Skeletal muscle tissue (tissue), 4 donors: ENCODE measurements around the gene CYREN. TPM values are rescaled to one million over a fixed set of nuclear protein-coding genes. Genes with fewer than 3 reads are reported as not detected.

Experiments
- H3K27ac ChIP-seq: one replicate; pipeline ENCODE4 v1.7.0; 2013; ENCODE audit warnings: mild to moderate bottlenecking, low read depth, low read length, inconsistent platforms
- H3K27me3 ChIP-seq, 3 donors: one replicate each; pipeline ENCODE4 v1.7.0; 2013; ENCODE audit warnings: low read length in 3 of 3; ENCODE audit not compliant: control insufficient read depth in 3 of 3, insufficient read depth in 3 of 3
- H3K36me3 ChIP-seq, 3 donors: one replicate each; pipeline ENCODE4 v1.7.0; 2013; ENCODE audit warnings: low read length in 3 of 3; ENCODE audit not compliant: control insufficient read depth in 3 of 3, insufficient read depth in 3 of 3
- H3K4me1 ChIP-seq, 3 donors: one replicate each; pipeline ENCODE4 v1.7.0; 2013; ENCODE audit warnings: low read length in 3 of 3, mild to moderate bottlenecking in 3 of 3; ENCODE audit not compliant: control insufficient read depth in 3 of 3, insufficient read depth in 3 of 3
- H3K4me3 ChIP-seq, 3 donors: one replicate each; pipeline ENCODE4 v1.7.0; 2013; ENCODE audit warnings: low read length in 3 of 3
- H3K9ac ChIP-seq, 3 donors: one replicate each; pipeline ENCODE4 v1.7.0; 2013; ENCODE audit warnings: low read length in 3 of 3, mild to moderate bottlenecking in 3 of 3, moderate library complexity in 2 of 3, low read depth in 1 of 3
- H3K9me3 ChIP-seq, 3 donors: one replicate each; pipeline ENCODE4 v1.7.0; 2013; ENCODE audit warnings: low read length in 3 of 3; ENCODE audit not compliant: control insufficient read depth in 3 of 3
- total RNA-seq: library from RNA; depleted of rRNA; stranded (reverse); fragments of >200 nt; gene quantifications from one replicate; pipeline ENCODE4 v1.2.3, GENCODE V29; 2014
- donor health status: Osteomylitis.

The CYREN gene
- total RNA-seq, 1 donor from 2014 or later = 20.4 TPM

DNA sequence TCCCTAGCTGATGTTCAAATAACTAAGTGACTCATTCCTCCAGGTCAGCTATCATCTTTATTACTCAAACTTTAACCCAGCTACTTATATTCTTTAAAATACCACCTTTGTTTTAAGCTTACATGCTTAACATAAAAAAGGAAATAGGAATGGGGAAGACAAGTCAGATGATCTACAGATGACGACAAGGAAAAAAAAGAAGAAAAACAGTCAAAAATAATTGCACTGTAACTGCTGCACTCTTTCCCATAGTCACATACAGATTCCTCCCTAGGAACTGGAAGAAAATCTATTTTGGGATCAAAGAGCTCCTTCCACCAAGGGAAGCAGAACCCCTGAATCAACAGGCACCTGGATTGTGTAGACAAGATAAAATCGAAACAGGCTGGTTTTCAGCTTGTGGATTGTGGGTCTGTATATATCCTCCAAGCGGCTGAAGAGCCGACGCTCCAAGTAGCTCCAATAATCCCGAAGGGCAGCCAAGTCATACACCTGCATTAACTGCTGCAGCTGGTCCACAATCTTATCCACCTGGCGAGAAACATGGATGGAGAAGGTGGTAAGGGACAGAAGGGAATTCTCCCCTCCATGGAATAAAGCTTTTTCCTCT lies 38.8 kb upstream of the CYREN start:
- Histone ChIP-seq H3K9me3 (no peaks in the 10 kb centered on the region), H3K4me3 (peak overlapping the region in 1 of 3 donors; percentile 19), H3K27me3 (no peaks in the 10 kb centered on the region), H3K4me1 (peaks cover 18 to 21% (median 19%) of the 10 kb centered on the region in 3 donors), H3K36me3 (peaks cover 10 to 27% (median 14%) of the 10 kb centered on the region in 3 donors), H3K9ac (no peak overlapping the region), H3K27ac (peak overlapping the region; percentile 4)

- no peaks in the 10 kb centered on the region for H3K9me3 ChIP-seq
- peaks cover 18 to 21% (median 19%) of the 10 kb centered on the region in 3 donors for H3K4me1 ChIP-seq
- peaks cover 18 to 37% (median 23%) of the 10 kb centered on the region in 3 donors for H3K36me3 ChIP-seq
- no peak overlapping the region for H3K4me3 ChIP-seq
- H3K27me3 ChIP-seq = no peaks in the 10 kb centered on the region
- peak overlapping the region in 1 of 3 donors; percentile 24 for H3K9ac ChIP-seq
- H3K27ac ChIP-seq = peak overlapping the region; percentile 28
Observed at GRCh38 chr7:135208102-135208793, 37.7 kb upstream of the CYREN start.

DNA sequence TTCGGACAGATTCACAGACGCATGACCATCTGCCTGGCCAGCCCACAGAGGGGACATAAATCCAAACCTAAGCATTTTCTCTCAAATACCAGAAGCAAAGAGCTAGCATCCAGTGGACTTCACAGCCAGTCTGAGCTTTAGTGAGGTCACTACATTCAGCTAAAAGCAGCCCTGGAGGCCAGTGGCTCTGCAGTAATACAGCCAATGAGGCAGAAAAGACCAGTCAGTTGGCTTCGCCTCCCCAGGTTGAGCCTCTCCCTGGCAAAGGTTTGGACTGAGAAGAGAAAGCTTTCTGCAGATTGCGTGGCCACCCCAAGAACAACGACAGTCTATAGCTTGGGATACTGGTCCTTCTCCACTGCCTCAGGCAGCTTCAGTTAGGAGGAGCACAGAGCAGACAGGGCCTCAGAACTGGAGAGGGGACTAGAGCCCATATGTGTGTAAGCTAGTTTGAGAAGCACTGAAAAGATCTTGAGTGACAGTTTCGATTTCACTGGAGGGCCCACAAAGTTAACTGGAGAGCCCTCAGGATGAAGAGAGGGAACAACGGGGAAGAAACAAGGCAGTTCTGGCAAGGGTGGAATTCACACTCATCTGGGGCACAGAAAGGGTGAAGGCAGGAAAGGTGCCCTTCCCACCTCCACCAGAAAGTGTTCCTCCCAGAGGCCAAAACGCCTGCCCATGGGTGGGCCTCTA lies 37.0 kb upstream of the CYREN start:
- no peak overlapping the region for H3K4me3 ChIP-seq
- H3K4me1 ChIP-seq = peaks cover 18 to 21% (median 19%) of the 10 kb centered on the region in 3 donors
- peaks cover 23 to 42% (median 30%) of the 10 kb centered on the region in 3 donors for H3K36me3 ChIP-seq
- no peaks in the 10 kb centered on the region for H3K27me3 ChIP-seq
- H3K9me3 ChIP-seq = no peaks in the 10 kb centered on the region
- H3K27ac ChIP-seq = no peak overlapping the region
- no peak overlapping the region for H3K9ac ChIP-seq

GRCh38 chr7:135206941-135207391 lies 36.5 kb upstream of the CYREN start:
- H3K9ac ChIP-seq = no peak overlapping the region
- H3K27me3 ChIP-seq = no peaks in the 10 kb centered on the region
- peaks cover 18 to 21% (median 19%) of the 10 kb centered on the region in 3 donors for H3K4me1 ChIP-seq
- no peak overlapping the region for H3K4me3 ChIP-seq
- peaks cover 23 to 47% (median 36%) of the 10 kb centered on the region in 3 donors for H3K36me3 ChIP-seq
- H3K27ac ChIP-seq = no peak overlapping the region
- no peaks in the 10 kb centered on the region for H3K9me3 ChIP-seq

- Histone ChIP-seq H3K27ac (no peak overlapping the region), H3K4me3 (no peak overlapping the region), H3K4me1 (peaks cover 16 to 20% (median 18%) of the 10 kb centered on the region in 3 donors), H3K27me3 (no peaks in the 10 kb centered on the region), H3K9me3 (no peaks in the 10 kb centered on the region), H3K9ac (no peak overlapping the region), H3K36me3 (peaks cover 23 to 52% (median 43%) of the 10 kb centered on the region in 3 donors)
Observed at GRCh38 chr7:135205850-135206249, 35.3 kb upstream of the CYREN start.

GRCh38 chr7:135204876-135205275 lies 34.4 kb upstream of the CYREN start:
- H3K9ac ChIP-seq = no peak overlapping the region
- peaks cover 14 to 16% (median 14%) of the 10 kb centered on the region in 3 donors for H3K4me1 ChIP-seq
- no peaks in the 10 kb centered on the region for H3K9me3 ChIP-seq
- H3K27ac ChIP-seq = no peak overlapping the region
- no peak overlapping the region for H3K4me3 ChIP-seq
- H3K36me3 ChIP-seq = peaks cover 23 to 58% (median 43%) of the 10 kb centered on the region in 3 donors
- no peaks in the 10 kb centered on the region for H3K27me3 ChIP-seq

GRCh38 chr7:135204341-135204749 lies 33.8 kb upstream of the CYREN start:
- Histone ChIP-seq H3K4me3 (no peak overlapping the region), H3K27me3 (no peaks in the 10 kb centered on the region), H3K36me3 (peaks cover 28 to 63% (median 48%) of the 10 kb centered on the region in 3 donors), H3K27ac (no peak overlapping the region), H3K4me1 (peaks cover 11 to 14% (median 14%) of the 10 kb centered on the region in 3 donors), H3K9me3 (no peaks in the 10 kb centered on the region), H3K9ac (no peak overlapping the region)

GRCh38 chr7:135201350-135201749 lies 30.8 kb upstream of the CYREN start:
- Histone ChIP-seq H3K9me3 (no peaks in the 10 kb centered on the region), H3K9ac (no peak overlapping the region), H3K27me3 (no peaks in the 10 kb centered on the region), H3K4me3 (no peak overlapping the region), H3K27ac (no peak overlapping the region), H3K36me3 (peaks cover 40 to 77% (median 64%) of the 10 kb centered on the region in 3 donors), H3K4me1 (peaks cover 0 to 6% (median 5%) of the 10 kb centered on the region in 3 donors)

DNA sequence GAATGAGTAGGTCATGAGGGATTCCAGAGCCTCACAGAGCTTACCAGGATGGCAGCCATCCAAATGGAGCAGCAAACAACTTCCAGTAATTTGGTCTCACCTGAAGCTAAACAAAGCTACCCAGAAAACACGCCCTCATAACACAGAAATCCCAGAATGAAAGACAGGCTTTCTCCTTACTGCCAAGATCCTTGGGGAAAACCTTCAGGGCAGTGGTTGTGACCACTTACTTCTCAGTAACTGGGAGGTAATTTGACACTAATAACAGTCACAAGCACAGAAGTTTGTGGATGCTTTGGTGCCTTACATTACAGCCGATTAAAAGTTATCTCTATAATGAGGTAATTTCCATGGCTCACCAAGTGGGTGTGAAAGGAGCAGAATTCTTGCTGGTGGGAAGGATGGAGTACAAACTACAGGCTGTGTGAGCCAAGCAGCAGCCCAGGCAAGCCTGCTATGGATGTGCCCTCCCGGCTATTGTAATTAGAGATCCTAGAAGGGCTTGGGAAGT lies 30.4 kb upstream of the CYREN start:
- H3K9me3 ChIP-seq = no peaks in the 10 kb centered on the region
- no peak overlapping the region for H3K27ac ChIP-seq
- no peaks in the 10 kb centered on the region for H3K27me3 ChIP-seq
- H3K4me3 ChIP-seq = no peak overlapping the region
- H3K36me3 ChIP-seq = peaks cover 43 to 79% (median 67%) of the 10 kb centered on the region in 3 donors
- peaks cover 0 to 6% (median 5%) of the 10 kb centered on the region in 3 donors for H3K4me1 ChIP-seq
- H3K9ac ChIP-seq = no peak overlapping the region
